ENCODE measurements around the gene PXK. TPM values are rescaled to one million over a fixed set of nuclear protein-coding genes. Genes with fewer than 3 reads are reported as not detected.

PXK gene
- total RNA-seq, 3 donors from 2014 or later, result 30.3 to 36.1 (median 34.6) TPM

DNA sequence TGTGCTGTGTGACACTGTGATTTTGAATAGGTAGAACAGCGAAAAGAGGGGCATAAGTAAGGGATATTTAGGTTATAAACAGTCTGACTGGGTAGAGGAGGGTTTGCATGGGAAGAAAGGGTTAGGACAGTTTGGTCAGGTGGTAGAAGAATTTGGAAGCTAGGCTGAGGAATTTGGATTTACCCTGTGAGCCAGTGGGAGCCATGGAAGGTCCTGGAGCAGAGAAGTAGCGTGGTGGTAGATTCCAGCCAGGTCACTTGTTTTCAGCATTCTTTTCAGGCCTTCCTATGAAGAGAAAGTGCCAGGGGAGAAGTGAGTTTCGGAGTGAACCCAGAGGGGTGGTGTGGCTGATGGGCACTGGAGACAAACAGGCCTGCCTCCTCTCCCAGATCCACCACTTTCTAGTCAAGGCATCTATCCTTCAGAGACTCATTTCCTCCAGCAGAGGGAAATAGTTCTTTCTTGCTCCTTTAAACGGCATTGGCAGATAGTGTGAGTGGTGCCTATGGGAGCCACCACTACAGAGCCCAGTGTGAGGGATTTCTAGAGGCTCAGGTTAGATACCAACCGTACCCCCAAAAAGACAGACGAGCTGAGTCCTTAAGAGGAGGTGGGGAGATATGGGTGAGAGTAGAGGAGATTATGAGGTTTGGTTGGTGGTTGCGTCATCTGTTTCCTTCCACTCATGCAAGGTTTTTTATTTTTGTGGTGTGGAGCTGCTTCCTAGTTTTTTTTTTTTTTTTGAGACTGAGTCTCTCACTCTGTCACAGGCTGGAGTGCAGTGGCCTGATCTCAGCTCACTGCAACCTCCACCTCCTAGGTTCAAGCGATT lies 21.2 kb downstream of the PXK start:
- Histone ChIP-seq H3K4me3 (no peak overlapping the region), H3K9me3 (no peaks in the 10 kb centered on the region), H3K36me3 (no peaks in the 10 kb centered on the region), H3K27me3 (no peaks in the 10 kb centered on the region), H3K27ac (no peak overlapping the region), H3K4me1 (peaks cover 0 to 4% of the 10 kb centered on the region in 2 donors)
- no peak for DNase-seq (ENCODE audit: low spot score in 2 of 2)
- intact Hi-C loops (cut with DNase I; ENCODE audit: low total_unique reads), result no loop called here
- TF ChIP-seq, protein P1, sequence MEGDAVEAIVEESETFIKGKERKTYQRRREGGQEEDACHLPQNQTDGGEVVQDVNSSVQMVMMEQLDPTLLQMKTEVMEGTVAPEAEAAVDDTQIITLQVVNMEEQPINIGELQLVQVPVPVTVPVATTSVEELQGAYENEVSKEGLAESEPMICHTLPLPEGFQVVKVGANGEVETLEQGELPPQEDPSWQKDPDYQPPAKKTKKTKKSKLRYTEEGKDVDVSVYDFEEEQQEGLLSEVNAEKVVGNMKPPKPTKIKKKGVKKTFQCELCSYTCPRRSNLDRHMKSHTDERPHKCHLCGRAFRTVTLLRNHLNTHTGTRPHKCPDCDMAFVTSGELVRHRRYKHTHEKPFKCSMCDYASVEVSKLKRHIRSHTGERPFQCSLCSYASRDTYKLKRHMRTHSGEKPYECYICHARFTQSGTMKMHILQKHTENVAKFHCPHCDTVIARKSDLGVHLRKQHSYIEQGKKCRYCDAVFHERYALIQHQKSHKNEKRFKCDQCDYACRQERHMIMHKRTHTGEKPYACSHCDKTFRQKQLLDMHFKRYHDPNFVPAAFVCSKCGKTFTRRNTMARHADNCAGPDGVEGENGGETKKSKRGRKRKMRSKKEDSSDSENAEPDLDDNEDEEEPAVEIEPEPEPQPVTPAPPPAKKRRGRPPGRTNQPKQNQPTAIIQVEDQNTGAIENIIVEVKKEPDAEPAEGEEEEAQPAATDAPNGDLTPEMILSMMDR (IDR thresholded peaks at IDR 0.05), result no peak
- TF ChIP-seq POLR2AphosphoS5 (IDR thresholded peaks at IDR 0.05) (no peak), POLR2A (IDR thresholded peaks at IDR 0.05) (no peak)

DNA sequence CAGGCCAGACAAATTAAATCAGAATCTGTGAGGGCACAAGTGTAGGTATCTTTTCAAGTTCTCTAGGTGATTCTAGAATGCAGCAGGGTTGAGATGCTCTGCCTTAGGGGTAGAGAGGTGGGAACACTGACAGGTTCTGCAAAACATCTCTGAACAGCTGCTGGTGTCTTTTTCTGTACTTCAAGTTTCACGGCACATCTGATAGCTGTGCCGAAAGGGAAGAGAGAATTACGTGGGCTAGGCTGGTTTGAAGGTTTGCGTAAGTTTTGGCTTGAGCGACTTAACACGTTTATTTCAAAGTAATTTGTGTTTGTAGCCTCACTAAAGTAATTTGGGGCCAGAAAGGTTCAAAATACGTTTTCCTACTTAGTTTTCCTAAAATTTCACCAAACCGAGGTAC lies 22.5 kb downstream of the PXK start:
- Histone ChIP-seq H3K27ac (no peak overlapping the region), H3K36me3 (no peaks in the 10 kb centered on the region), H3K4me1 (peaks cover 0 to 3% of the 10 kb centered on the region in 2 donors), H3K27me3 (no peaks in the 10 kb centered on the region), H3K9me3 (no peaks in the 10 kb centered on the region), H3K4me3 (no peak overlapping the region)
- intact Hi-C loops (cut with DNase I; ENCODE audit: low total_unique reads), result no loop called here
- TF ChIP-seq POLR2AphosphoS5 (IDR thresholded peaks at IDR 0.05) (no peak), POLR2A (IDR thresholded peaks at IDR 0.05) (no peak)
- TF ChIP-seq, protein P1 (IDR thresholded peaks at IDR 0.05), result no peak
- no peak for DNase-seq (ENCODE audit: low spot score in 2 of 2)

DNA sequence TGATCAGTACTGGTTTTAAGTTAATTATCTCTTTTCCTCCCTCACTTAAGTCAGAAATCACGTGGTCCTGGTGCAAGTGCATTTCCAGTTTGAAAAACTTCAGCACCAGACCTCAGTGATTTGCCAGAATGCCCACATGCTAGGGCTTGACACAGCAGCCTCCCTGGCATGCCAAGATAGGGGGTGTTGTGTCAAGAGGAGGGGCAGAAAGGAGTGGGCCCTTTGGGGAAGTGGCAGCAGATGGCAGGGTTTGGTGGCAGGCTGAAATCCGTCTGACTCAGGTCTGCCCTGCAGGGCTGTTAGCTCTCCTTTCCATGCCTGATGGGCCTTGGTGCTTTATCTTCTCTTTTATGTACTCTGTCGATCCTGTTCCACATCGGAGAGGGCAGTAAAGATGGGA lies 23.4 kb downstream of the PXK start:
- Histone ChIP-seq H3K36me3 (no peaks in the 10 kb centered on the region), H3K4me1 (no peaks in the 10 kb centered on the region), H3K9me3 (no peaks in the 10 kb centered on the region), H3K4me3 (no peak overlapping the region), H3K27me3 (no peaks in the 10 kb centered on the region), H3K27ac (no peak overlapping the region)
- intact Hi-C loops (cut with DNase I; ENCODE audit: low total_unique reads), result no loop called here
- TF ChIP-seq, protein P1 (IDR thresholded peaks at IDR 0.05), result no peak
- TF ChIP-seq POLR2AphosphoS5 (IDR thresholded peaks at IDR 0.05), result no peak
- no peak for TF ChIP-seq POLR2A (IDR thresholded peaks at IDR 0.05)
- no peak for DNase-seq (ENCODE audit: low spot score in 2 of 2)

DNA sequence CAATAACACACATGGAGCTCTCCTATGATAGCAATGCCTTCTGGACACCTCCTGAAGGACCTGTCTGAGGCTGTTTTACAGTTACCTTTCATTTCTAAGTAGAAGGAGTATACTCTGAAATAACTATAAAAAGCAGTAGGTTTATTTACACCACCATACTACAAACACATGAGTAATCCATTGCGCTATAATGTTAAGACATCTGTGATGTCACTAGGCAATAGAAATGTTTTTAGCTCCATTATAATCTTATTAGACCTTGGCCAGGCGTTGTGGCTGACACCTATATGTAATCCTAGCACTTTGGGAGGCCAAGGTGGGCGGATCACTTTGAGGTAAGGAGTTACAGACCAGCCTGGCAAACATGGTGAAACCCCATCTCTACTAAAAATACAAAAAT lies 24.7 kb downstream of the PXK start:
- H3K4me3 ChIP-seq, result no peak overlapping the region
- intact Hi-C loops (cut with DNase I; ENCODE audit: low total_unique reads), result no loop called here
- TF ChIP-seq, protein P1 (IDR thresholded peaks at IDR 0.05), result no peak
- TF ChIP-seq POLR2A (IDR thresholded peaks at IDR 0.05), result no peak
- TF ChIP-seq POLR2AphosphoS5 (IDR thresholded peaks at IDR 0.05), result no peak
- no peaks in the 10 kb centered on the region for H3K36me3 ChIP-seq
- H3K9me3 ChIP-seq, result no peaks in the 10 kb centered on the region
- DNase-seq (ENCODE audit: low spot score in 2 of 2), result no peak
- H3K27ac ChIP-seq, result no peak overlapping the region
- H3K27me3 ChIP-seq, result no peaks in the 10 kb centered on the region
- H3K4me1 ChIP-seq, result no peaks in the 10 kb centered on the region

DNA sequence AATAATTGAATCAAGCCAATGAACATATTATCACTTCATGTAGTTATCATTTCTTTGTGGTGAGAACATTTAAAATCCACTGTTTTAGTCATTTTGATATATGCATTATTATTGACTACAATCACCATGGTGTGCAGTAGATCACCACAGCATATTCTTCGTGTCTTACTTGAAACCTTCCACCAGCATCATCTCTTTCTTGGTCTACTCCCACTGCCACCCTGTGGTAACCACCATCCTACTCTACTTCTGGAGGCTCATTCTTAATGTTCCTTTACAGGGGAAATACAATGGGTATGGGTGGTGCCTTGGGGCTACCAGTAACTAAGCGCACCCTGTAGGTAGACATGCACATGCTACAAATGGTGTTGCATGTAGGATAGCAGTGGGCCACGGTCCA lies 25.4 kb downstream of the PXK start:
- no peak for TF ChIP-seq POLR2AphosphoS5 (IDR thresholded peaks at IDR 0.05)
- no peak for TF ChIP-seq POLR2A (IDR thresholded peaks at IDR 0.05)
- TF ChIP-seq, protein P1 (IDR thresholded peaks at IDR 0.05), result no peak
- H3K27me3 ChIP-seq, result no peaks in the 10 kb centered on the region
- H3K9me3 ChIP-seq, result no peaks in the 10 kb centered on the region
- no peak for DNase-seq (ENCODE audit: low spot score in 2 of 2)
- no peak overlapping the region for H3K4me3 ChIP-seq
- intact Hi-C loops (cut with DNase I; ENCODE audit: low total_unique reads), result no loop called here
- H3K36me3 ChIP-seq, result no peaks in the 10 kb centered on the region
- H3K4me1 ChIP-seq, result no peaks in the 10 kb centered on the region
- no peak overlapping the region for H3K27ac ChIP-seq
